Measurements from ENCODE around the gene MOV10.
A peak's percentile ranks its signal among the peaks of the same experiment; 100 is the strongest.
"Not testable (repeated sequence)": the region's sequence is repeated elsewhere in the genome, so short reads cannot be mapped to it uniquely, and the experiment has no call there.

Gene MOV10, protein sequence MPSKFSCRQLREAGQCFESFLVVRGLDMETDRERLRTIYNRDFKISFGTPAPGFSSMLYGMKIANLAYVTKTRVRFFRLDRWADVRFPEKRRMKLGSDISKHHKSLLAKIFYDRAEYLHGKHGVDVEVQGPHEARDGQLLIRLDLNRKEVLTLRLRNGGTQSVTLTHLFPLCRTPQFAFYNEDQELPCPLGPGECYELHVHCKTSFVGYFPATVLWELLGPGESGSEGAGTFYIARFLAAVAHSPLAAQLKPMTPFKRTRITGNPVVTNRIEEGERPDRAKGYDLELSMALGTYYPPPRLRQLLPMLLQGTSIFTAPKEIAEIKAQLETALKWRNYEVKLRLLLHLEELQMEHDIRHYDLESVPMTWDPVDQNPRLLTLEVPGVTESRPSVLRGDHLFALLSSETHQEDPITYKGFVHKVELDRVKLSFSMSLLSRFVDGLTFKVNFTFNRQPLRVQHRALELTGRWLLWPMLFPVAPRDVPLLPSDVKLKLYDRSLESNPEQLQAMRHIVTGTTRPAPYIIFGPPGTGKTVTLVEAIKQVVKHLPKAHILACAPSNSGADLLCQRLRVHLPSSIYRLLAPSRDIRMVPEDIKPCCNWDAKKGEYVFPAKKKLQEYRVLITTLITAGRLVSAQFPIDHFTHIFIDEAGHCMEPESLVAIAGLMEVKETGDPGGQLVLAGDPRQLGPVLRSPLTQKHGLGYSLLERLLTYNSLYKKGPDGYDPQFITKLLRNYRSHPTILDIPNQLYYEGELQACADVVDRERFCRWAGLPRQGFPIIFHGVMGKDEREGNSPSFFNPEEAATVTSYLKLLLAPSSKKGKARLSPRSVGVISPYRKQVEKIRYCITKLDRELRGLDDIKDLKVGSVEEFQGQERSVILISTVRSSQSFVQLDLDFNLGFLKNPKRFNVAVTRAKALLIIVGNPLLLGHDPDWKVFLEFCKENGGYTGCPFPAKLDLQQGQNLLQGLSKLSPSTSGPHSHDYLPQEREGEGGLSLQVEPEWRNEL

DNA sequence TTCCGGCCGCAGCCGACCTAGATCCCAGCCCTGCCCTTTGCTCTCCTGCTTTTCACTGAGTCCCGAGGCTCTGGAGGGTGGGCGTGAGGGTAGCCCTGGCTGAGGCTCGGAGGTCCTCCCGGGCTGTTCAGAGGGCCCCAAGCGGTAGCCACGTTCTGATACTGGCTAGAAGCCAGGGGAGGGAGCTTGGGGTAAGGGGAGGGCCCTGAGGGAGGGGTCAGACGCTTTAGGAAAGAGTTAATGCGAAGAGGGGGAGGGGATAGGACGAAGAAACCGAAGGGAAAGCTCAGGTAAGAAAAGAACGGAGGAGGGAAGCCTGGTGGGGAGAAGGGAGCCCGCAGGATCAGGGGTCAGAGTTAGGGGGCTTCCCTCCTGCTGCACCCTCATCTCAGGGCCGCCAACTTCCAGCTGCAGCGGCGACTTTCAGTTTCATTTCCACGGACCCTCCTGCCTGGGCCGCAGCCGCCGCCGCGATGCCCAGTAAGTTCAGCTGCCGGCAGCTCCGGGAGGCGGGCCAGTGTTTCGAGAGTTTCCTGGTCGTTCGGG is at the start of gene MOV10:
MOV10 (plus strand) TSS at position 220 of the 546 bp plus-strand sequence; CDS start at position 474, 254 bp downstream.
- DNase-seq, result peak; percentile 72

DNA sequence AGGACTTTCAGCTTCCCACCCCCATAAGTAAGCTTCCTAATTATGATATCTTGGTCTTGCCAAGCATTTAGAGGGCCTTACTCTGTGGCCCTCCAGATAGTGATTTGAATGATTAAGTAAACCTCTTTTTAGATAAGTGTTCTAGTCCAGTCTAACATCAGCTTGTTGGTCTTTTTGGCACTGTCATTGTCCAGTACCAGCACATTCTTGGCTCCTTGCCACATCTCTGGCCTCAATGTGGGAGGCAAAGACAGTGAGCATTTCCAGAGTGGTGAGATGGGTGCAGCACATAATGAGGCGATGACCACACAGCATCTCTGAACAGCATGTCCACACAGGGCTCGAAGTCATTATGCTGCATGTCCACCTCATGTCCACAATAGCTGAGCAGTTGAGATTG is 48.8 kb upstream of the MOV10 start:
- no peak for DNase-seq

DNA sequence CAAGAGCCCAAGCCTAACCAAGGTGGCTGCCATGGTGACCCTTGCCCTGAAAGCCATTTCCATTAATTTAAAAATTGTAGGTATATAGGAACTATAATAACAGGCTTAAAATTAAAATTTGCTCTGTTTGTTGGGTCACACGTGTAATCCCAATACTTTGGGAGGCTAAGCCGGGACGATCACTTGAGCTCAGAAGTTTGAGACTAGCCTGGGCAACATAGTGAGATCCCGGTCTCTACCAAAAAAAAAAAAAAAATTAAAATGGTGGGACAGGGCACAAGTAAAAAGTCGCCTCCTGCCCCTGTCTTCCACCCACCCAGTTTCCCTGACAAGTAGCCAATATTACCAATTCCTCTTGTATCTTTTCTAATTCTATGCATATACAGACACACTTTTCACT is 48.3 kb upstream of the MOV10 start:
- no peak for DNase-seq

DNA sequence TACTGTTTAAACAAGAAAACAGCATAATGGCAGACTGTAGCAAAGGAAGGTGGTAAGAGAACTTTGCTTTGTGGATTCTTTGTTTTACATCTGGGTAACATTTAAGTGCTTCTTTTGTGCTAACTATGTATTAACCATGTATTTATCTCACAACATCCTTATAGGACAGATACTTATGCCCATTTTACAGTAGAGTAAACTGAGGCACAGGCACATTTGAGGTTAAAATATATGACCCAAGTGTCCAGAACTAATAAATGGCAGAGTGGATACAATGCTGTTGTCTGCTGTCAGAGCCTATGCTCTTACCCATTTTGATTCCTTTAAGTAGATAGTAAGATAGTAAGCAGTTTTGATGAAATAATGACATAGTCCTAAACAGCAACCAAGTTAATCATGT is 47.6 kb upstream of the MOV10 start:
- DNase-seq, result no peak

DNA sequence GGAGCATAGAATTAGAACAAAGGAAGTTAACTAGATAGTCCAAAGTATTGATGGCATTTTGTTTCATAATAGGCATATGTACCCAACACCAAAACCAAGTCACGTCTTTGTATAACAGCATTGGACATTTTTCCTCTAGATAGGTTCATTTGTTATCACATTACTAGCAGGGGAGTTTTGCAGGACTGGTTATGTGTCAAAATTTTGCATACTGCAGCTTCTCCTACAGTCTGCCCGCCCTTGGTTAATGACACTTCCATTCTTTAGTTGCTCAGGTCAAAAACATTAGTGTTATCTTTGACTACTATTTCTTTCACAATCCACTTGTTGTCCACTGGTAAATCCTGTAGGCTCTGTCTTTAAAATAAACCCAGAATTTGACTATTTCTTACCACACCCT is 45.9 kb upstream of the MOV10 start:
- DNase-seq, result no peak

DNA sequence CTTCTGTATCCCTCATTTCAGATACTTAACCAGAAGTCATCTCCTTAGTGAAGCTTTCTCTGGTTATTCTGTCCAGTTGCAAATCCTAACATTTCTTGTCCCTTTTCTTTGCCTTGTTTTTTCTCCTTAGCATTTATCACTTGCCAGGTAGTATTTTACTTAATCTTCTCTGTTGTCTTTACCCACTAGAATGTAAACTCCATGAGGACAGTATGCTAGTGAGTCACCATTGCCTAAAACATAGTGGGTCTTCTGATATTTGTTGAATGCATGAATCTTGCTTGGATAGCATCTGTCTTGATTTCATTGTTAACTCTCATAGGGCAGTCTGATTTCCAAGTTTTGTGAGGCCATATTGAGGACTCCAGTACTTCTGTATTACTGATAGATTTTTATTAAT is 45.2 kb upstream of the MOV10 start:
- DNase-seq, result no peak

DNA sequence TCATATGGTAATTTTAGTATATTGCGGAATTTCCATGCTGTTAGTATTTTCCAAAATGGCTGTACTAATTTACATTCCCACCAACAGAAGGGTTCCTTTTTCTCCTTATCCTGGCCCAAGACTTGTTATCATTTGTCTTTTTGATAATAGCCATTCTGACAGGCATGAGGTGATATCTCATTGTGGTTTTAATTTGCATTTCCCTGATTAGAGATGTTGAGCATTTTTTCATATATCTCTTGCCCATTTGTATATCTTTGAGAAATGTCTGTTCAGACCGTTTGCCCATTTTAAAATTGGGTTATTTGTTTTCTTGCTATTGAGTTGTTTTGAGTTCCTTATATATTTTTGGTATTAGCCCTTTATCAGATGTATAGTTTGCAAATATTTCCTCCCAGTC is 40.8 kb upstream of the MOV10 start:
- DNase-seq, result no peak

DNA sequence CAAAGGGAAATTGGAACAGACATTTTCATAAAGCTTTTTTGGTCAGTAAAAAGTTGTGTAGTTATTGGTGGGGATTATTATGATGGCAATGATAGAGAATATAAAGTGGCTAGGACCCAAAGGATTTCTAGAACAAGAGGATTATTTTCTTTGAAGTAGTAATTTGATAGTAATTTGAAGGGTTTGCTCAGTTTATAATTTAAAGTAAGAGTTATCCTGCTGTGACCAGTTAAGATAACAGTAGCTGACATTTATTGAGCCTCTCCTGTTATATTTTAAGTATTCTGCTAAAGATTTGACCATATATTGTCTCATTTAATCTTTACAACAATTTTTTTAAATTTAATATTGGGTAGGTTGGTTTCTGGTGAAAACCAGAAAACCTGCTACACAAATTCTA is 40.1 kb upstream of the MOV10 start:
- DNase-seq, result no peak

DNA sequence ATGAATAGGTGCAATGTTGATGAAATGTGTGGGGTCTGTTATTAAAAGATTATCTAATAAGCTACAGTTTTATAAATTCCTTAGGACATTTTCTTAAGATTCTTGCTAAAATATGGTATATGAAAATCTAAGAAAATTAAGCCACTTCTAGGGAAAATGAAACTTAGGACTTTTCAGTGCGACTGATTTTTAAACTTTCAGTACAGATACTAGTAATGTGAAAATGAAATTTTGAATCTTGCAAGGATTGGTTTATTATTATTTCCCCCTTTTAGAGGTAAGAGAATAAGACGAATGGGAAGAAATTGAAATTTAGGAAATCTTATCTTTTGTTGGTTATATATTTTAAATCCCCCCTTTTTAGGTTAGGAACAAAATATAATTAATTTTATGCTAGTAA is 38.4 kb upstream of the MOV10 start:
- DNase-seq, result no peak

DNA sequence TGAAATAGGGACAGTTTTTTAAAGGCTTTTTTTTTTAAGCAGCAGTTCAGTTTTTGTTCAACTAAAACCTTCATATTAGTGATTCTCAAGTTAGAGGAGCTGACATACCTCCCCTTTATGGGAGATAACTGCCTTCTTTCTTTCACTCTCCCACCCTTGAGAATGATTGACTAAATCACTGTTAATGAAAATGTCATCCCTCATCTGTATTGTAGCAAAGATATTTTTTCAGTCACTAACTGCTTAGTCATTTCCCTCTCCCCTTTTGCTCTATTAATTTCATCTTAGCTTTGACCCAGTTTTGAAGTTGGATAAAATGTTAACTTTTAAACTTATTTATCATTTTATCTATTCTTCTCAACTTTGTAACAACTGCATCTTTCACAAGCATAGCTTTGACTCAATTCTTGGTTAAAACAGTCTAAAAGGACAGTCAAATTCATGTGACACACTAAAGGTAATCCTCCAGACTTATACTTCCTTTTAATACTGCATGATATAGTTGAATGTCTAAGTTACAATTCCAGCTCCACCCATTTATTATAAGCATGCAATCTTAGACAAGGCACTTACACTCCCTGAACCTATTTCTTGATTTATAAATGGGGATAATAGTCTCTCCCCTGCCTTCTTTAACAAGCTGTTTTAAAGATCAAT is 37.7 kb upstream of the MOV10 start:
- no peak for DNase-seq

DNA sequence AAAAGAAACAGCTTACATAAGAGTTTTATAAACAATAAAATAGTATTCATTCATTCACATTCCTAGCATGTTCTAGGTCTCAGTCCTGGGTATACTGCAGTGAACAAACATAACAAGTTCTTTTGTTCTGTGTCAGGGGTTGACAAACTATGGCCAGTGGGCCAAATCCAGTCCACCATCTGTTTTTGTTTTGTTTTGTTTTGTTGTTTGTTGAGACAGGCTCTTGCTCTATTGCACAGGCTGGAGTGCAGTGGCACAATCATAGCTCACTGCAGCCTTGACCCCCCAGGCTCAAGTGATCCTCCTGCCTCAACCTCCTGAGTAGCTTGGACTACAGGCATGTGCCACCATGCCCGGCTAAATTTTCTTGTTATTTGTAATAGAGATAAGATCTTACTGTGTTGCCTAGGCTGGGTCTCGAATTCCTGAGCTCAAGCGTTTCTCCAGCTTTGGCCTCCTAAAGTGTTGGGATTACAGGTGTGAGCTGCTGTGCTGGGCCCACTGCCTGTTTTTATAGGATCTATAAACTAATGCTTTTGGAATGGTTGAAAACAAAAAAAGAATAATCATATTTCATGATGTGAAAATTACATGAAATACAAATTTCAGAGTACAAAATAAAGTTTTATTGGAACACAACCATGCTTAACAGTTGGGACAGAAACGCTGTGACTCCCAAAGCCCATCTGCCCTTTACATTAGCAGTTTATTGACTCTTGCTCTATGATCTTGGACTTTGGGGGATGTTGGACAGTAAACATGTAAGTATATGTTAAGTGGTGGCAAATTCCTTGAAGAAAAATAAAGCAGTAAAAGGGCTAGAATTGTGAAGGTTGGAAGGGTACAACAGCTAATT is 37.0 kb upstream of the MOV10 start:
- no peak for DNase-seq

DNA sequence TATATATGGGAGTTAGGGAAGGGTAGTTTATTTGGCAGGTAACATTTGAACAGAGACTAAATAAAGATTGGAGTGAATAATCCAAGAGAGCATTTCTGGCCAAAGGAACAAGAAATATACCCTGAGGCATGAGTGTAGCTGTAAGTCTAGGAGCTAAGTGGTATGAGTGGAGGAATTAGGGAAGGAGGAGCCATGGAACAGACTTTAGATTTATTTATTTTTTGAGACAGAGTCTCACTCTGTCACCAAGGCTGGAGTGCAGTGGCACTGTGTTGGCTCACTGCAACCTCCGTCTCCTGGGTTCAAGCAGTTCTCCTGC is 36.4 kb upstream of the MOV10 start:
- DNase-seq, result no peak

DNA sequence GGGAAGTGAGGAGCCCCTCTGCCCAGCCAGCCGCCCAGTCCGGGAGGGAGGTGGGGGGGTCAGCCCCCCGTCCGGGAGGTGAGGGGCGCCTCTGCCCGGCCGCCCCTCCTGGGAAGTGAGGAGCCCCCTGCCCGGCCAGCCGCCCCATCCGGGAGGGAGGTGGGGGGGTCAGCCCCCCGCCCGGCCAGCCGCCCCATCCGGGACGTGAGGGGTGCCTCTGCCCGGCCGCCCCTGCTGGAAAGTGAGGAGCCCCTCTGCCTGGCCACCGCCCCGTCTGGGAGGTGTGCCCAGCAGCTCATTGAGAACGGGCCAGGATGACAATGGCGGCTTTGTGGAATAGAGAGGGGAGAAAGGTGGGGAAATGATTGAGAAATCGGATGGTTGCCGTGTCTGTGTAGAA is 34.0 kb upstream of the MOV10 start:
- not testable (repeated sequence) for DNase-seq

DNA sequence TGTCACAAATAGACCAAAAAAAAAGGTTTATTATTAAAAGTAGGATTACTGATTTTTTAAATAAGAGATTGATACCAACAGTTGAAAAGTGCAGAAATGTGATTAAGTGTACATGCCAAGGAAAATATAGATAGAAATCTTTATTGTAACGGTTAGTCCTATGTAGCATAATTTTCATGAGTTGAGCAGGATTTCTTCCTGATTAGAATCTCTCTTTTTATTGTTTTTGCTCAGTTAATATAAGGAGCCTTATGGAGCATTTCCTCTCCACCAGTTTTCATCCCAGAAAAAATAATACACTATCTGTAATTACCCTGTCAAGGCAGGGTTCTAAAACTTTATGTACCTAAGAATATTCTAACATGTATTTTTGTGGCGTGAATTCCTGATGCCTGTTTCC is 31.4 kb upstream of the MOV10 start:
- no peak for DNase-seq

DNA sequence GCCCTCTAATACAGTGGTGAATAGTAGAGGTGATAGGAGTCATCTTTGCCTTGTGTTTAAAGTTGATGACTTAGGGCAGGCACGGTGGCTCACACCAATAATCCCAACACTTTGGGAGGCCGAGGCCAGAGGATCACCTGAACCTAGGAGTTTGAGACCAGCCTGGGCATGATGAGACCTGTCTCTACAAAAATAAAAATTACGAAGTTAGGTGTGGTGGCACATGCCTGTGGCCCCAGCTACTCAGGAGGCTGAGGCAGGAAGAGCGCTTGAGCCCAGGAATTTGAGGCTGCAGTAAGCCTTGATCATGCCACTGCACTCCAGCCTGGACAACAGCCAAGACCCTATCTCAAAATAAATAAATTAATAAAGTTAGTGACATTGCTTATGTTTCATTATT is 28.2 kb upstream of the MOV10 start:
- DNase-seq, result no peak

DNA sequence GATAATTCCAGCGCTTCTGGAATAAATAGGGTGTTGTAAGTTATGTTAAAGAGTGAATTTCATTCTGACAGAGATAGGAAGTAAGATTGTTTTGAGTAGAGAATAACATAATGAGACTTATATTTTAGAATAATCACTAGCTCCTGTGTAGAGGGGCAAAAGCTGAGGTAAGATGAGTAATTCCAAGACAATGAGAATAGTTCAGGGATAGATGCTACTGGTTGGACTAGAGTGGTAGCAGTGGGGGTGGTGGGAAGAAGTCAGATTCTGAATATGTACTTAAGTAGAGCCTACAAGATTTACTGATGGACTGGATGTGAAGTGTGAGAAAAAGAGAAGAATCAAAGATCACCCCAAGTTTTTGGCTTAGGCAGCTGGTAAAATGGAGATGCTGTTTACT is 23.3 kb upstream of the MOV10 start:
- DNase-seq, result no peak

DNA sequence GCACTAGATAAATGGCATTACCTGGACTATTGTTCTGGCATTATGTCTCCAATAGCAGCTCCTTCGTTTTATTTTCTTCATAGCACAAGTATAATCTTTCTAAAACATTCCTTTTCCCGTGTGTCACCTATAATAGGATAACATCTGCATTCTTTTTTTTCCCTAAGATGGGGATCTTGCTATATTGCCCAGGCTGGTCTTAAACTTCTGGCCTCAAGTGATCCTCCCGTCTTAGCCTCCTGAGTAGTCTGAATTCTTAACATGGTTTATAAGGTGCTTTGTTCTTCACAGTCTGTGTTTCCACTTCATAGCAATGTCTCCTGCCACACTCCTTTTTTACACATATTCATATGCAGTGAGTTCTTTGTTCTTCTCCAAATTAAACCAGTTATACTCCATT is 8.6 kb upstream of the MOV10 start:
- no peak for DNase-seq

DNA sequence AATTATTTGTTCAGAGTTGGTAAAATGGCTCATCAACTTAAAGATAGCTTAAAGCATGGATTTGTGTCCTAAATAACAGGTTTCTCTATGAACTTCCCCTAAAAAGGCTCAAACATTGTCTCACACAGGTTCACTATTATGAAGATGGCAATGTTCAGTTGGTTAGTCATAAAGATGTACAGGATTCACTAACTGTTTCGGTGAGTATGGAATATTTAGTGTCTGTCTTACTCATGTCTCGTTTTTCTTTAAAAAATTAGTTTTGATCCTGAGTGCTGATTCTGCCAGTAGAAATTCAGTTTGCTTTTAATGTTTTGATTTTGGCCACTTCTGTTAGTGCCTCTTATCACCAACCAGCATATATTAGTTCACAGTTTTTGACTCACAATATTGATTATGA is 7.5 kb upstream of the MOV10 start:
- DNase-seq, result no peak

DNA sequence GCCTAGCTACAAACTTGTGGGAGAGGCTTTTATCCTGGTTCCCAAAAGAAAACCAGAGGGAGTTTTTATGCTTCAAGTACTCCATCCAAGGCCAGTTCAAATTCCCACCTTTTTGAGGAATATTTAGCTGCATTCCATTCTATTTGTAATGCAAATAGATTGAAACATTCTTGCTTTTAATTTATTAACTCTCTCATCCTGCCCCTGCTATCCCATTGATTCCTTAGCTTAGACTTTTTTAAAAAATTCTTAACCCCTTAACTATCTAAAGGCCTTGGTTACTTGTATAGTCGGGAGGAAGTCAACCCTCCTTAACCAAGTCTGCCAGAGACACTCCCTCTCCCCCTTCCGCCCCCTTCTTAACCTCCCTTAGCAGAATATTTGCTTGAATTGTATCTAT is 2.5 kb upstream of the MOV10 start:
- DNase-seq, result no peak

DNA sequence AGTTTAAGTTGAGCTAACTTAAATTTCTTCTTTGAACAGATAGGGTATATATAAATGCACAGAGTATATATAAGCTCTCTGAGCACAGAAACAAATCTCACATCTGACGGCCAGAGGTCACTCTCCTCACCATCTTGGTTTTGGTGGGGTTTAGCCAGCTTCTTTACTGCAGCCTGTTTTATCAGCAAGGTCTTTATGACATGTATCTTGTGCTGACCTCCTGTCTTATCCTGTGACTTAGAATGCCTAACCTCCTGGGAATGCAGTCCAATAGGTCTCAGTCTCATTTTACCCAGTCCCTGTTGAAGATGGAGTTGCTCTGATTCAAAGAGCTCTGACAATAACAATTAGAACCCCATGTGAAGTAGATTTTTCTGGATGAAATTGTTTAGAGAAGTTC is 1.6 kb upstream of the MOV10 start:
- DNase-seq, result no peak

DNA sequence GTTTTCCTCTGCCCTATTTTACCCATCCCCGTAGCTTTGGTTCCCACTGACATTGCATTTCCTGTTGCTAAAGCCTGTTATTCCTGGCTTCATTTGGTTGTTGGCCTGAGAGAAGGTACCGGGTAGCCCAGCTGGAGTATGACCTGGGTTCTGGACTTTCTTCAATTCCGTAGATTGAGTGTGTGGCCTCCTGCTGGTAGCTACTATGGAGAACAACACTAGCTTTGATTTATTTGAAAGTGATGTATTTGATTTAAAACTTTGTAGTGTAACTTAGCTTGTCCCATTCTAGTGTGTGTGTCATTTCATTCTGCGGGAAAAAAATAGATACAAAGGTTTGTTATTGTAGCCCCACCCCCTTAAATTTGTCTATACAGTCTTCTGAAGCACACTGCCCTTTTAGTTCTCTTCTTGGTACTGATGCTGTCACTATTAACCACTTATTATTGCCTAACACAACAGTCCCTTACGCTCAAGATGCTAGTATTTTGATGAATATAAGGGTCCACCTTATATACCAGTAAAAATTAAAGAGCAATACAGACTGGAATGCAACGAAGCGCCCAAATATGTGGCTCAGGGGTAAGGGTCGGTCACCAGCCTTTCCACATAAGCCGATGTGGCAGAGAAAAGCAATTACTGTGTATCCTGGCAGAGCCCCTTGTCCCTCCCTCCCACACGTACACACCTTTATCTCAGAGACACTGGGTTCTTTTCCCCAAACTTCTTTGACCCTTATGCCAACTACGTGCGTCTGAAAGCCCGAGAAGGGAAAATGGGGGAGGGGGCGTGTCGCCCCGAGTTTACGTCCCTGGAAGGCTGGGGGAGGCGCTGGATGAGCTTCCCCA is 643 bp upstream of the MOV10 start:
- DNase-seq, result peak; percentile 54
